Right renal pelvis (tissue), 4 donors: ENCODE results near the gene DIDO1. TPM values are rescaled to one million over a fixed set of nuclear protein-coding genes. Genes with fewer than 3 reads are reported as not detected.
"Not testable (repeated sequence)": the region's sequence is repeated elsewhere in the genome, so short reads cannot be mapped to it uniquely, and the experiment has no call there.

ENCODE experiments used
- DNase-seq, 4 donors: peaks; one replicate each; pipeline ENCODE4 v3.0.0-alpha.2; 2013; ENCODE audit warnings: low read depth in 4 of 4, low spot score in 3 of 4, missing footprints in 1 of 4
- polyA plus RNA-seq, 4 donors: library from polyadenylated mRNA; unstranded; fragments of 120-200 nt; gene quantifications; one replicate each; pipeline ENCODE4 v1.2.1, GENCODE V29; 2013; ENCODE audit not compliant: insufficient read length in 4 of 4

DIDO1 gene
- polyA plus RNA-seq, 4 donors: 52.3 to 61.3 (median 59.1) TPM

DNA sequence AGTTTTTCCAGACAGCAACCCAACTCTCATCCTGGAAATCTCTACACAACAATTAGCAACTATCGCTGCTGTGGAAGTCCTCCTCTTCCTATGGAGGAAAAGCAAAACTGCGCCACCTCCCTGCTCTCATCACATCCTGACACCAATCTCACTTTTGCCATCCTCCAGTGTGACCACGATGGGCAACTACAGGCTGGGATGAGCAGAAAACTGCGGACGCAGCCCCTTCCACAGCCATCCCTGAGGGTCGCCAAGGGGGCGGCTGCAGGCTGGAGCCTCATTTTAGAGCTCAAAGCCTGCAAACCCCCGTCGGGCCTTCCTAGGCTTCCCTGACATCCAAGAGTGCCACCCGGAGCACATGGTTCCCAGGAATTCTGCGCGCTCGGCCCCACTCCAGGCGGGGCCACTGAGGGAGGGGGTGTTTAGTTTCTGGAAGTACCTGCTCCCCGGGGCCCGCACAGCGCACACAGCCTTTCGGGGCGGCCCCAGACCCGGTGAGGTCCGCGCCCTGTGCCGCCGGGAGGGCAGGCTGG is 65.8 kb downstream of the DIDO1 start:
- DNase-seq: no peak

GRCh38 chr20:62859721-62860120 is 66.6 kb downstream of the DIDO1 start:
- DNase-seq: no peak

- DNase-seq: no peak
Measured at GRCh38 chr20:62858058-62858830, 68.1 kb downstream of the DIDO1 start.

DNA sequence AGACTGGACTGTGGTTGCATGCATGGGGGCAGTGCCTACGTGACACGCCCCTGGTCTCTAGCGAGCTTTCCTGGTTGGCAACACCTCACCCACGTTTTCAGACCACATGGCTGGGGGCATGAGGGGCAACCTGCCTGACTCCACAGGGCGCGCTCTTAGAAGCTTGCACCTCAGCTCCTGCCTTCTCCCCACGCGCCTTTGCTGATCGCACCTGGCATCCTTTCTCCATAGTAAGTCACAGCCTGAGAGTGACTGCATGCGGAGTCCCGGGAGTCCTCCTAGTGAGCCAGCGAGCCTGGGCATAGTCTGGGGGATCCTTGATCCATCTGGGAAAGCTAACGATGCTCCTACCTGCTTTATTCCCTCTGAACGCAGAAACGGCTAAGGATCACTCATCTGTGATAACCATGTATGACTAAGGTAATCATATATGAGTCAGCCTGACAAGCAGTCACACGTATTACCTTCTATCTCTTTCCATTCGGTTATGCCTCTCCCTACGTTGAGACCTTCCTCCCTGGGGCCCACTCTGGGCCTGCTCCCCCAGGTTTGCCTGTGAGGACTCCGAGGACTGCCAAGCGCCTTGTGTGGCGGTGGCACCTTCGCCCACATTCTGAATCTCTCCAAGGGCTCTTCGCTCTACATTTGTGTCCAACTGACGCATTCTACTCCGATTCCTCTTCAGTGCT is 69.2 kb downstream of the DIDO1 start:
- DNase-seq: no peak

GRCh38 chr20:62855120-62855519 is 71.2 kb downstream of the DIDO1 start:
- DNase-seq: no peak

GRCh38 chr20:62854121-62854520 is 72.2 kb downstream of the DIDO1 start:
- no peak for DNase-seq

GRCh38 chr20:62853304-62853703 is 73.0 kb downstream of the DIDO1 start:
- not testable (repeated sequence) for DNase-seq

DNA sequence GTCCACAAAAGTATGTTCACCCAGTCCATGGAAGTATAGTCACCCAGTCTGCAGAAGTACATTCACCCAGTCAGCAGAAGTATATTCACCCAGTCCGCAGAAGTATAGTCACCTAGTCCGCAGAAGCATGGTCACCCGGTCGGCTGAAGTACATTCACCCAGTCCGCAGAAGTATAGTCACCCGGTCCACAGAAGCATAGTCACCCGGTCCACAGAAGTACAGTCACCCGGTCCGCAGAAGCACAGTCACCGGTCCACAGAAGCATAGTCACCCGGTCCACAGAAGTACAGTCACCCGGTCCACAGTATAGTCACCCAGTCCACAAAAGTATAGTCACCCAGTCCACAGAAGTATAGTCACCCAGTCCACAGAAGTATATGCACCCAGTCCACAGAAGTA is 73.5 kb downstream of the DIDO1 start:
- DNase-seq: no peak

DNA sequence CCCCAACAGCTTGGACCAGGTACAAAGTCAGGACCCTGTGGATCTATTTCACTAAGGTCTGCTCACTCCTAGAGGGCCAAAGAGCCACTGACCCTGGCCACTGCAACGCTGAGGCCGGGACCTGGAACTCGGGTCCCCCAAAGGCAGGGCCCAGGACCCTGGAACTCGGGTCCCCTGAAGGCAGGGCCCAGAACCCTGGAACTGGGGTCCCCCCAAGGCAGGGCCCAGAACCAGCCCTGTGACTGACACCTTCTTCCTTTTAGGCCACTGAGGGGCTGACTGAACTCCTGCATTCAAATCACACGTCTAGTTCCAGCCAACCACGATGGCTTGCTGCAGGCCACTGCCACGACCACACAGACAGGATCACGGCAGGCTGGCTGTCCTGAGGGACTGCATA is 74.1 kb downstream of the DIDO1 start:
- no peak for DNase-seq

DNA sequence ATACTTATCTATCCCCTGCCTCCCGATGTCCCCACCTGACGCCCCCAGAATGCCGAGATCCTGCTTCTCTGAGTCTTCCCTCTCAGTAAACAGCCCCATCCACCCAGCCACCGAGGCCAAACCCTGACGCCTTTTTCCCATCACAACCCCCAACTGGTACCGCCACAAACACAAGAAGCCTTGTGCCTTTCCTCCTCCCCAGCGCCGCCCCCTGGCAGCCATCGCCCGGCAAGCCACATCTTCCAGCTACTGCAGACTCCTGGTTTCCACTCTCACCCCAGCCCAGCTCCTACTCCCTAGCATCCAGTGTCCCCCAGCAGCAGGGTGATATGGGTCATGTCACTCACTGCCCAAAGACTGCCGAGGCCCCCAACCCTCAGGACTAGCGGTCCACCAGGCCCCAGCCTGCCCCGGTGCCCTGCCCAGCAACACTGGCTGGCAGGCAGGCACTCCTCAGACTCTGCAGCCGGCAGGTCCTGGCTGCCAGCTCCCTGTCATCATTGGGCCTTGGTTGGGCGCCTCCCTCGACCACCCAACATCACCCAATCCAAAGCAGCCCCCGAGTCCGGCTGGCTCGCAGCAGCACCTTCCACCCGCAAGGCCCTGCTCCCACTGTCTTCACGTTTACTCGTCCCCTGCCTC is 75.9 kb downstream of the DIDO1 start:
- DNase-seq: no peak

- DNase-seq: no peak
Measured at GRCh38 chr20:62849431-62849830, 76.9 kb downstream of the DIDO1 start.

- not testable (repeated sequence) for DNase-seq
Measured at GRCh38 chr20:62848917-62849316, 77.4 kb downstream of the DIDO1 start.

GRCh38 chr20:62846166-62846890 is 80.0 kb downstream of the DIDO1 start:
- no peak for DNase-seq

DNA sequence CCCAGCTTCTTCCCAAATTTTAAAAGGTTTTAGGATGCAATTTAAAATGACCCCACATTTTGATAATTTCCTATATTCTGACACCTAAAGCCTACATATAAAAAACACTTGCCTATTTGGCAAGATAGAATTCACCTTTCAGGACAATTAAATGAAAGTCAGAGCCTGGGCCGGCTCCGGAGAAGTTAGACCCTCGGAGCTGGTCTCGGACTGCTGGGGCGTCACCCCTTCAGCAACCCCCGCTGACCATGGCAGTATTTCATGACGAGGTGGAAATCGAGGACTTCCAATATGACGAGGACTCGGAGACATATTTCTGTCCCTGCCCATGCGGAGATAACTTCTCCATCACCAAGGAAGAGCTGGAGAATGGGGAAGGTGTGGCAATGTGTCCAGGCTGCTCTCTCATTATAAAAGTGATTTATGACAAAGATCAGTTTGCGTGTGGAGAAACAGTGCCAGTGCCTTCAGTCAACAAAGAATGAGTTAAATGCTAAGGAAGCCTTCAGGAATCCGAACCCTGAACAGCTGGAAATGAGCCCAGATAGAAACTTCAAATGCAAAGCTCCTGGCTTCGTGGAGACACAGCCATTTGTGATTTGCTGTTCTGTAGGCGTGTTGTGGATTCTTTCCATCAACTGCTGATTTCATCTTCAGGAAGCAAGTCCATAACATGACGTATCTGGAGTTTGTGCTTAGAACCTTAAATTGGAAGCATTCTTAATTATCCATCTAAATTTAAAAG is 80.7 kb downstream of the DIDO1 start:
- DNase-seq: no peak

DNA sequence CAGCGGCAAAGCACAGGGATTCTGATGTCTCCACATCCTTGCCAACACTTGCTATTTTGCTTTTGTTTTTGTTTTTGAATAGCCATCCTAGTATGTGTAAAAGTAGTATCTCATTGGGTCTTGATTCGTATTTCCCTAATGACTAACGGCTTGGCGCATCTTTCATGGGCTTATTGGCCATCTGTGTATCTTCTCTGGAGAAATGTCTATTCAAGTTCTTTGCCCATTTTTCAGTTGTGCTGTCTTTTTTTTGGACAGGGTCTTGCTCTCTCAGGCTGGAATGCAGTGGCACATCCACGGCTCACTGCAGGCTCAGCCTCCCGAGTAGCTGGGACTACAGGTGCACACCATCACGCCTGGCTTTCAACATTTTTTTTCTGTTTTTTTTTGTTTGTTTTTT is 82.1 kb downstream of the DIDO1 start:
- no peak for DNase-seq

- DNase-seq: no peak
Measured at GRCh38 chr20:62843656-62844055, 82.6 kb downstream of the DIDO1 start.

DNA sequence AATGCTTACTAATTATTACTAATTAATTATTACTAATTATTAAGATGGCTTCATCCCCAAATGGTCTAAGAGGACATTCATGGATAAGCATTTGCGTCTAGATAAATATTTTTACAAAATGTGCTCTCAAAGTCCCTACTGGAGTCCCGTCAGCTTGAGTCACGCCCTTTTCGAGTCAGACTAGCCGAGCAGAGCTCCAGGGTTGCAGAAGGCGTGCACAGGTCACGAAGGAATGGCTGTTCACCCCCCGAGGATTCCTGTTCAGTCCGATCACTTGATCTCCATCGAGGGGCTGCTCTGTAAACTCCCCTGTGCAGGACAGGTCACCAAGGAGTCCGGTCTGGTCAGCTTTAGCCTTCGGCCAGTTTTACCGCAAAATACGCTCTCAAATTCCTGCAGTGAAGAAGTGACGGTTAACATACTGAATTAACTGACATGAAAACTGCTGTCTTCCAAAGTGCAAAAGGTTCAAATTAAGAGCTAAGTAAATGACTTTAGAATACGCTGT is 84.5 kb downstream of the DIDO1 start:
- no peak for DNase-seq

DNA sequence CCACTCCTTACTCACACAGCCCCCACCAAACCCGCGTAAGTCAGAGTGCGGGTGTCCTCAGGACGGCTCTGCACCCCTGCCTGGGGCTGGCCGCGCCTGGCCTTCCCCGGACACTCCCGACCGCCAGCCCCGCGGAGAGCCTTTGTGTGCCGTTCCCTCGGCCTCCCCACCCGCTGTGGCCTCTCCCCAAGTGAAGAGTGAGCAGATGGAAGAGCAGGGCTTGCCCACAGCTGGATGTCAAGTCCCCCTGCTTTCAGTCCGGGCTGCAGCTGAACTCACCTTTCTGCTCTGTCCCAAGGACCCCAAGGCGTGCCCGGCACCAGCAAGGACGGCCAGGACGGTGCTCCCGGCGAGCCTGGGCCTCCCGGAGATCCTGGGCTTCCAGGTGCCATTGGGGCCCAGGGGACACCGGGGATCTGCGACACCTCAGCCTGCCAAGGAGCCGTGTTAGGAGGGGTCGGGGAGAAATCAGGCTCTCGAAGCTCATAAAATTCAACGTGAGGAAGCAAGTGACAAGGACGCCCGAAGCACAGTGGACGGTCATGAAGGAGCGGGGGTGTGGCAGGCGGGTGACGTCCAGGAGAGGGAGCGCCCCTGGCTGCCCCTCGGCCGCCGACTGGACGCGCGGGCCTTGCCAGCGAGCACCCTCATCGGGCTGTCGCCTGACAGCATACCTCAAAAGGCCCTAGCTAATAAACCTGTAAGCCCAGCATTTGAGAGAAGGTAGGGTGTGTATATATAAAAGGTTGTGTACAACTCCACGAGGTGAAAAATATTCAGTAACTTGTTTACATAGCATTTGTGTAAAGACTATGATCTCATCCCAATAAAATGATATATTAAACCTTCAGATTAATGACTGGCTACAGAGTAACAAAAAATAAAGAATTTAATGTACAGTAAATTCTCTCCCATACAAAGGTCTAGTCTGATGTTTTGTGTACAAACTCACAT is 85.8 kb downstream of the DIDO1 start:
- DNase-seq: no peak

DNA sequence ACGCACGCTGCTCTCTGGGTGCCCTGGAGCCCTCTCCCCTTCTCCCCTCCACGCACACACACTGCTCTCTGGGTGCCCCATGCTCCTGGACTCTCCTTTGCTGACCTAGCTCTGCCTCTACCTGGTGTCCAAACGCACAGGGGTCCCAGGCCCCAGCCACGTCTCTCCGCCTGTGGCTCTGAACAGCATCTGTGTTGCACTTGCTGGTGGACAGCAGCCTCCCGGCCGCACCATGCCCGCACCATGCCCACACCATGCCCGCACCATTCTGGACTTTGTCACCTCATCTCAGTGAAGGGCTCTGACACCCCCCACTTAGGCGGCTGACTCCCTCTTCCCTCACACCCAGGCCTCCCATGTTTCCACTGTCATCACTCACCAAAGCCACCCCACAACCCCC is 86.5 kb downstream of the DIDO1 start:
- DNase-seq: no peak
